GM18907 (cell line): ENCODE results near the gene RNF31.
"Not testable (repeated sequence)": the region's sequence is repeated elsewhere in the genome, so short reads cannot be mapped to it uniquely, and the experiment has no call there.

ENCODE experiments used
- ATAC-seq: cut with Tn5 transposase; IDR thresholded peaks from one replicate; pipeline ENCODE4 v1.9.1; 2021; ENCODE audit warnings: mild to moderate bottlenecking, moderate library complexity; ENCODE audit not compliant: unreplicated experiment

The RNF31 gene

DNA sequence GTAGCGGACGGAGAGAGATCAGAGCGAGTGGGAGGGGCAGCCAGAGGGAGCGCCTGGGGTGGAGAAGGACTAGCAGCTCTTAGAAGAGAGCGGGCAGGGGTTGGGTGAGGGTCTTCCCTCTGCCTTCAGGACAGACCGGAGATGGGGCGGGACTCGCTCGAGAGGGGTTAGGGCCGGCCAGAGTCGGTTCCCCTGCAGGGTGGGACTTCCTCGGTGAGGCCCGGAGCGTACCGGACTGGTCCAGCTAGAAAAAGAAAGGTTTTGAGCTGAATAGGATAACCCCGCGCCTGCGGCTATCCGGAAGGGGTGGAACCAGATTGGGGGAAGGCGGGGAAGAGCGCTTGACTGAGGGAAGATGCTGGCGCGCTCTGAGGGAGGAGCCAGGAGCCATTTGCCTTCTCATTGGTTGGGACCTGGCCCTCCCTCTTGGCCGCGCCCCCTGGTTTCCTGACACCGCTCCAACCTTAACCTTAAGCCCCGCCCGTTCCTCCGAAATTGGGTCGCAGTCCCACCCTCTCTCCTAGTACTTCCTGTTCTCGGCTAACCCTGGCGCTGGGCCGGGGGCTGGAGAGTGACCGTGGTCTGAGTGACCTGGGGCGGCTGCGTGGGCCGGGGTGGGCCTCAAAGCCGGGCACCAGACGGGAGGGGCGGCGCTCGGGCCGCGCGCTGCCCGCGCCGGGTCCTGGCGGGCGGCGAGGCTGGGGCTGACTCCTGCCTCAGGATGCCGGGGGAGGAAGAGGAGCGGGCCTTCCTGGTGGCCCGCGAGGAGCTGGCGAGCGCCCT lies at the start of gene RNF31:
TSS of gene RNF31 (plus strand) at position 521 of the 783 bp plus-strand sequence. CDS start at position 722, 201 bp downstream.
- peak; percentile 82 for ATAC-seq

DNA sequence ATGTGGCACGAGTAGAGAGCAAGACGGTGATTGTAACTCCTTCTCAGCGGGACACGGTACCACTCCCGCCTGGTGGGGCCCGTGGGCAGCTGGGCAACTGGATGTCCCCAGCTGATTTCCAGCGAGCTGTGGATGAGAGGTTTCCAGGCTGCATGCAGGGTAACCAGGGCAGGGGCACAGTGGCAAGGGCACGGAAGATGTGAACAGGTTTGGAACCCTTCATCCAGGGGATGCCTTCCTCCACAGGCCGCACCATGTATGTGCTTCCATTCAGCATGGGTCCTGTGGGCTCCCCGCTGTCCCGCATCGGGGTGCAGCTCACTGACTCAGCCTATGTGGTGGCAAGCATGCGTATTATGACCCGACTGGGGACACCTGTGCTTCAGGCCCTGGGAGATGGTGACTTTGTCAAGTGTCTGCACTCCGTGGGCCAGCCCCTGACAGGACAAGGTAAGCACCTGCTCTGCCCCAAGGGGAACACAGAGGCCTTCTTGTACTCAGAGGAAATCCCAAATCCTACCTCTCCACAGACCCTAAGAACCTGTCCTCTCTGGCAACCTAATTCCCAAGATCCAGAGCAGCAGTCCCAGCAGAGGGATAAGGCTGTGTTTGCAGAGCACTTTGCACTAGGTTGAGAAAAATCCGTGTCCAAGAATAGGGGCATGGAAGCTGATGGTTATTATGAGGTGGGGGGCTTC lies 48.9 kb upstream of the RNF31 start:
- ATAC-seq, result no peak

DNA sequence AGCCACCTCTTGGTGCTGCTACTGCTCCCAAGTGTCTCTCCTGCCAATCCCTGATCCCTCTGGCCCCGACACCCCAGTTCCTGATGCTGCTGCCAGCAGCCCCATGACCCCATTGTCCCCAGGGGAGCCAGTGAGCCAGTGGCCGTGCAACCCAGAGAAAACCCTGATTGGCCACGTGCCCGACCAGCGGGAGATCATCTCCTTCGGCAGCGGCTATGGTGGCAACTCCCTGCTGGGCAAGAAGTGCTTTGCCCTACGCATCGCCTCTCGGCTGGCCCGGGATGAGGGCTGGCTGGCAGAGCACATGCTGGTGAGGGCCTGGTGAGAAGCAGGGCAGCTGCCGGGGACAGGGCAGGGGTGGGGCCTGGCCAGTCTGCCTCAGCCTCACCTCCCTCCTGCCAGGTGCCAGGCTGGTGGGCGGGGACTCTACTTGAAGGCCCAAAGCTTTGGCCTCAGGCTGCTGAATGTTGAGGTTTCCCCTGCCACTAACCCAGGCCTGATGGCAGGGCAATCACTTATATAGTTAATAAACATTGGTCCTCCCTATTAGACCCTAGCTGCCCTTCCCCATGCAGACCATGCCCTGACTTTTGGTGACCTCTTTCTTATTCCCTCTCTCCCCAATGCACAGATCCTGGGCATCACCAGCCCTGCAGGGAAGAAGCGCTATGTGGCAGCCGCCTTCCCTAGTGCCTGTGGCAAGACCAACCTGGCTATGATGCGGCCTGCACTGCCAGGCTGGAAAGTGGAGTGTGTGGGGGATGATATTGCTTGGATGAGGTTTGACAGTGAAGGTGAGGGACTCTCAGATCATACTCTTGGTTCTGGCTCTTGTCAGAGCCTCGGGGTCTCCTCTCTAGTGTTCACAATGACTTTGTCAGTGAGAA lies 48.1 kb upstream of the RNF31 start:
- ATAC-seq, result no peak

DNA sequence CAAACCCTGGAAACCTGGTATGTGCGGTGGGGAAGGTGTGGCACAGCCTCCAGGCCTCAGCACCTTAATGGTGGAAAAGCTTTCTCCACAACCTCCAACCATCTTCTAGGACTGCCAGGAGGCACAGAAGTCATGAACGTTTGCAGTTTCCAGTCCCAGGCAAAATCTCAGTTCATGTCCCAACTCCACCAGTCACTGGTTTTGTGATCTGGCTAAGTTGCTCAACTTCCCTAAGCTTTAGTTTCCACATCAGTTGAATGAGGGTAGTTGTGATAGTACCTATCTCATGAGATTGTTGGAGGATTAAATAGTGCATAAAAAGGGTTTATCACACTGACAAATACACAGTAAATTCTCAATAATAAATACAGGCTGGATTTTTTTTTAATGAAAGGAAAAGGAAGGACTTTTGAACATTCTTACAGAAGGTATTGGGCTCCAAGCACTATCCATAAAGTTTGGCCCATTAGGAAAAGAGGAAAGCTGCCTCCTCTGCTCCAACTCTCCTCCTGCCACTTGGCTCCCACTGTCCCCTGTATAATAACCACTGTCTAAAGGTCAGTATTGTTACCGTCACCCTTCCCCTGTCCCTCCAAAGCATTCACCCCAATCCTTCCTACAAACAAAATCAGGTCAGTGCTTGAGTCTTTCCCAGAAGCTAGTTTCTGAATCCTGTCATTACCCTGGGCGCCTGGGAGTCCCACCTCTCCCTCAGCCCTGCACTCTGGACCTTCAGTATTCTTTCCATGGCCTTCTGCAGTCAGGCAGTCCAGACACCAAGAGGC lies 46.9 kb upstream of the RNF31 start:
- ATAC-seq, result no peak

DNA sequence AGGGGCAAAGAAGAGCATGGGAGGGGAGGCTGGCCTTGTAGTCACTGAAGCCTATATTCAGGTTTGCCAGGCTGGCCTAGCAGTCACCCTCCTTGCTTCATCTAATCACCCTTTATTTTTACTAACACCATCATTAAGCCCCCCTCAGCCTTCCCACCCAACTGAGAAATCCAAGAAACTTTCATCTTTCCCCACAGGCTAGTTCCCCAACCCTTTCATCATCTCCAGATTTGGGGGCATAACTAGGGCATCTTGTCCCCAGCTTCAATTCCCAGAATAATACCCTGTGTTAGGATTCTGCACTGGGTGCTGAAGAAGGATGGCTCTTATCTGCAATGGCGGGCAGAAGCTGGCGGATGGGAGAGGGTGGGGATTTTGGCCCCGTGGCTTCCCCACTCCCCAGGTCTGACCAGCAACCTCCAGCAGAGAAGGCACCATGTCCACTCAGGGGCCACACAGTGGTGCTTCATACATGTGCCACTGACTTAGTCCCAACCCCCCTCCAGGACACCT lies 46.3 kb upstream of the RNF31 start:
- ATAC-seq, result no peak

DNA sequence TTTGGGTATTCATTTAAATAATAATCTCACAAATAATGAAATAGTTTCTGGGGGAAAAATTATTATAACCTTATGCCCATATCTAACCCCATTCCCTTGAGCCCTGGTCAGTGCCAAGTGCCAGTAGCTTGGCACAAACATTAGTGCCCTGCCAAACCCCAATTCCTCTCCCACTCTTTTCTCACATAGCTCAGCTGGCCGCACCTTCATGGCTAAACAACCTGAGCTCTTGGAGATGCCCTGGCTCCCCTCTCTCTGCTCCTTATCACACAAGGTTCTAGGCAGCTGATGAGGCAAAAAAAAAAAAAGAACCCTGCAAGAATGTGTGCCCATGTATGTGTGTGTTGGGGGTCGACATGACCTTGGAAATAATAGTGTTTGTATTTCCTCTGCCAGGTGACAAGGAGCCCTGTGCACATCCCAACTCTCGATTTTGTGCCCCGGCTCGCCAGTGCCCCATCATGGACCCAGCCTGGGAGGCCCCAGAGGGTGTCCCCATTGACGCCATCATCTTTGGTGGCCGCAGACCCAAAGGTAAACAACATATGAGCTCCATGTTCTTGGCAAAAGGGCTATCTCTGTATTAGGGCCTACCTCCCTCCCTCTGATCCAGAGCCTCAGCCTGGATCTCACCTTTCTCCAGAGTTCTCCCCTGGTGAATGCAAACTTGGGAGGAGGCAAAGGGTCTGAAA lies 44.8 kb upstream of the RNF31 start:
- no peak for ATAC-seq

DNA sequence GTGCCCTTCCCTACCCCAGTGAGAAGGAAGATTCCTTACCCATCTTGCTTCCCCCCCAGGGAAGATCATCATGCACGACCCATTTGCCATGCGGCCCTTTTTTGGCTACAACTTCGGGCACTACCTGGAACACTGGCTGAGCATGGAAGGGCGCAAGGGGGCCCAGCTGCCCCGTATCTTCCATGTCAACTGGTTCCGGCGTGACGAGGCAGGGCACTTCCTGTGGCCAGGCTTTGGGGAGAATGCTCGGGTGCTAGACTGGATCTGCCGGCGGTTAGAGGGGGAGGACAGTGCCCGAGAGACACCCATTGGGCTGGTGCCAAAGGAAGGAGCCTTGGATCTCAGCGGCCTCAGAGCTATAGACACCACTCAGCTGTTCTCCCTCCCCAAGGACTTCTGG lies 43.8 kb upstream of the RNF31 start:
- ATAC-seq, result no peak

DNA sequence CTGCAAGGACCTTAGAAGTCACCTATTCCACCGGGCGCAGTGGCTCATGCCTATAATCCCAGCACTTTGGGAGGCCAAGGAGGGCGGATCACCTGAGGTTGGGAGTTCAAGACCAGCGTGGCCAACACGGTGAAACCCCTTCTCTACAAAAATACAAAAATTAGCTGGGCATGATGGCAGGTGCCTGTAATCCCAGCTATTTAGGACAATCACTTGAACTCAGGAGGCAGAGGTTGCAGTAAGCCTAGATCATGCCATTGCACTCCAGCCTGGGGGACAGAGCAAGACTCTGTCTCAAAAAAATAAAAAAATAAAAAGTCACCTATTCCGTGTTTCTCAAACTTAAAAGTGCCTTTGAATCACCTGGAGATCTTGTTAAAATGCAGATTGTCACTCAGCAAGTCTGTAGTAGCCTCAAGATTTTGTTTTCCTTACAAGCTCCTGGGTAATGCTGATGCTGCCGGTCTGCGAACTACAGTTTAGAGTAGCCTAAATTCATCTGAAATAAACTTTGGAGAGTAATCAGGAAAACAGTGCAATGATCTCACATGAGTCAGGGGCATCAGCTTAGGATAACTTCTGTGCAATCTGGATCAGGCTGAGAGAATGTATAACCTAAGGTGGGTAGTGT lies 41.6 kb upstream of the RNF31 start:
- not testable (repeated sequence) for ATAC-seq

DNA sequence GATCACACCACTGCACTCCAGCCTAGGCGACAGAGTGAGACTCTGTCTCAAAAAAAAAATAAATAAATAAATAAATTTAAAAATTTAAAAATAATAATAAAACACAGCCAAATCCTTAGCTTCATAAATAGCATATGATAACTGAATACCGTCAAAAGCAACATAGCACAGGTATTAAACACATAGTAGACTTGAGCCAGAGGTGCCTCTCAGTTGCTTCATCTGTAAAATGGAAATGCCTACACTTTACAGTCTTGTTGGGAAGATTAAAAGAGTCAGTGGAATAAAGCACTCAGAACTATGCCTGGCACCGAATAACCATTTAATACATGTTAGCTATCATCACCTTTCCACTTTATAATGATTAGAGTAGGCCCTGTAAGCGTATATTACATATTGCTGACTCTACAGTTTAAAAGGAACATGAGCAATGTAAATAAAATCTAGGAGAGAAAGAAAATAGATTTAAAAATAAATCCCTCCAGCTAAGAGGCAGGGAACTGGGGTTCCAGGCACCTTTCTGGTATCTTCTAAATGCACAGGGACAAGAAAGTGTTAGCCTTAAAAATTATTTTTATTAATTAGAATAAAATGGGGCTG lies 40.5 kb upstream of the RNF31 start:
- no peak for ATAC-seq

DNA sequence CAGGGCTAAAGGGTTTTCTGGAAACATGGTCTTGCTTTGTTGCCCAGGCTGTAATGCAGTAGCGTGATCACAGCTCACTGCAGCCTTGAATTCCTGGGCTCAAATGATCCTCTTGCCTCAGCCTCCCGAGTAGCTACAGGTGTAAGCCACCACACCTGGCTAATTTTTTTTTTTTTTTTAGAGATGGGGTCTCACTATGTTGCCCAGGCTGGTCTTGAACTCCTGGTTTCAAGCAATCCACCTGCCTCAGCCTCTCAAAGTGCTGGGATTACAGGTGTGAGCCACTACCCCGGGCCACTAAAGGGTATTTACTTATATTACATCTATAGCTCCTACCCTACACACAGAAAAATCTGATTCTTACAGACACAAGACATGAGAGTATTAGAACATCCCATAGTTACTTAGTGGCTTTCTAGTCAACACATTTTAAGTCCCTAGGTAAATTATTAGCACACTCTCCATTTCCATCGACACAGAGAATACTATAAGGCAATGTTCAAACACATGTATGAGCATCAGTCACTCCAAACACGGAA lies 38.9 kb upstream of the RNF31 start:
- ATAC-seq, result peak; percentile 44

DNA sequence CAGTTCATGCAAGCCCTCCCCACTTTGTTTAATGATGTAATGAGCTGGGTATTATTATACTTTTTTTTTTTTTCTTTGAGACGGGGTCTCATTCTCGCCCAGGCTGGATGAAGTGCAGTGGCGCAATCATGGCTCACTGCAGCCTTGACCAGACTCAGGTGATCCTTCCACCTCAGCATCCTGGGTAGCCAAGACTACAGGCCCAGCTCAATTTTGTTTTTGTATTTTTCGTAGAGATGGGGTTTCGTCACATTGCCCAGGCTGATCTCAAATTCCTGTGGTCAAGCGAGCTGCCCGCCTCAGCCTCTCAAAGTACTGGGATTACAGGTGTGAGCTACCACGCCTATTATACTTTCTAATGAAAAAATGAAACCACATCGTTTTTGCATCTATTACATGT lies 37.2 kb upstream of the RNF31 start:
- ATAC-seq, result no peak

DNA sequence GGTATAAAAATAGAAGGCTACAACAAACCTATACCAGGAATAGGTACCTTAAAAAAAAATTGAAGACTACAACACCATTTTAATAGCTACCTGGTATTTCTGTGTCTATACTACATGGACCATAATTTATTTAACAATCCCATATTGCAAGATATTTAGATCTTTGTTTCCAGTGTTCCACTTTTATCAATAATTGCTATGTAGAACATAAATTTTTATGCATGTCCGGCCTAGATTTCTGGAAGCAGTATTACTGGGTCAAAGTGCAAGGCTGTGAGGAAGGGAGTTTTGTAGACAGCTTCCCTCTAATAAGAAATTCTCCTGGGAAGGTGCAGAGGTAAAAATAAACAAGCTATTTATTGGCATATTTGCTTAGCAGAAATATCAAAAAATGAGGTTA lies 36.8 kb upstream of the RNF31 start:
- no peak for ATAC-seq

DNA sequence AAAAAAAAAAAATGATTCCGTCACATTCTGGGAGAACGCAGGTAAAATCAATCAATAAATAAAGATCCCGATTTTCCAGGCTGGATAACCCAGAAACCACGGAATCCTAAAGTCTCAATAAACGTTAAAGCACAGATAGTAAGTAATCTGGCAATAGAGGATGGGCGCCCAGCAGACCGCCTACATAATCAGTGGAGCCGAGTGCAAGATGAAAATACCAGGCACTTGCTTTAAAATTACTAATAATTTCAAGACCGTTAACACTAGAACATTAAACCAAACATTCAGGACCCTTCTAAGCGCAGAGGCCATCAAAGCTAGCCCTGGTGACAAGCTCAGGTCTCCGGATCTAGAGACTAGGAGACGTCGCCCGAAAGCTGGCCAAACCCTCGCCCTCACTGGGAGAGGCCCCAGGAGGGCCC lies 33.9 kb upstream of the RNF31 start:
- ATAC-seq, result peak; percentile 1

DNA sequence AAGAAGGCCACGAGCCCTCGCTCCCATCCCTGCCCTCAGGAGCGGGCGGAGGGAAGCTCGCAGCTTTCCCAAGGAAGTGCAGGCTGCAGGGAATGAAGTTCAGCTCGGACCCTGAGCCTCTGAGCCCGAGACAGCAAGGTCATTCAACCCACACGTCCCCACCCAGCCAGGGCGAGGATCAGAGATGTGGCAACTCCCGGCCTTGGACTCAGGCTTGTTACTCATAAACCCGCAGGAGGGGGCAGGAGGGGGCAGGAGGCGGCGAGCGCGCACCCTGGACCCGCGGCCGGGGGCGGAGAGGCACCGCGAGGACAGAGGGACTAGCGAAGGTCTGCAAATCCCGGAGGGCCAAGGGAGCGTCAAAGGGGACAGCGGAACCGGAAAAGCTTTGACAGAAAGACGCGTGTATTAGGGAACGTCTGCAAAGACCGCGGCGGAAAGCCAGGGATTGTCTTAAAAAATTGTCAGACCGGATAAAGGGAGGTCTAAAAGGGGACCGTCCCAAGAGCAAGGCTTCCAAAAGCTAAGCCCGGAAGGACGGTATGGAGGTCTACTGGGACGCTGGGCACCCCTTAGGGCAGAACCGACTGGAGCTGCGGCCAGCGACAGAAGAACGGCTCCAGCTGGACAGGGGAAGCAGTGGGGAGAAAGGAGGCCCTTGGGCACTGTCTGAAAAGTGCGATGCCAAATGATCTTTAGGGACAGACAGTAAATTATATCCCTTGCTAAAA lies 33.3 kb upstream of the RNF31 start:
- ATAC-seq, result peak; percentile 42

DNA sequence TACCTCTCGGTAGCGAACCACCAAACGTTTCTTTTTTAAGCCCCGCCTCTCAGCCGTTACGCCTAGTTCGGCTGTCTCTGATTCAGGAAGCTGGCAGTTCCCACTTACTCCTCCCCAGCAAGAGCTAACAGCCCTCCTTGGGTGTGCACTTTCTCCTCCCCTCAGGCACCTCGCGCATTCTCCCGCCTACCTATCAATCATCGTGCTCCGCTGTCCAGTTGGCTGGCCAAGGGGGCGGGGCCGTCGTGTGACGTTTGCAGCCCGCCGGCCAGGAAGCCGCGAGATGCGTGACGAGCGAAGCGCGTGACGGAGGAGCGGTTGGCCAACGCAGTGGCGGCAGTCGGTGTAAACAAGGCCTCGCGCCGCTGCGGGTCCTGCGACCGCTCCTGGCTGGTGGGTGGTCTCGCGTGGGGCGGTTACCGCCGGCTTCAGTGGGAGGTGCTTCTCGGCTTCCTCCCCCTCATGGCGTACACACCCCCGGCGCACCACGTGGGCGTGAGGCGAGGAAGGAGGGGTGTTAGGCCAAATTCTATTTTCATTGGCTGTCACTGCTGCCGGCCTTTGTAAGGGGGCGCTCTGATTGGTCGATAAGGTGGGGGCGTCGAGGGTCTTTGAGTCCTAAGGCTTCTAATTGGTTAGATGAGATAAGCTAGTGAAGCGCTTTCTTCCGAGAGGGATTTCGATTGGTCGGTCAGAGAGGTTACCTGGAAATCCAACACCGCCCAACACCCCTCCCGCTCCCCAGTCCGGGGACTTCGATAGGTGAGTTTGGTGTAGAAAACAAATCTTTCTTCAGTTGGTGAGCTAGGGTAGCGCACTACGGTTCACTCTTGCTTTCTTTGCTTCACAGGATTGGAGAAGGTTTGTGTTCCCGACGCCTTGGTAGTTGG lies 32.5 kb upstream of the RNF31 start, which contains the start of the genes DCAF11 and NRL:
TSS of gene DCAF11 (plus strand) at position 246 of the 890 bp plus-strand sequence. CDS start 818 bp downstream, outside the sequence.
TSS of gene NRL (minus strand) at position 418 of the 890 bp plus-strand sequence. CDS start 32,101 bp downstream, outside the sequence.
- ATAC-seq, result peak; percentile 90

DNA sequence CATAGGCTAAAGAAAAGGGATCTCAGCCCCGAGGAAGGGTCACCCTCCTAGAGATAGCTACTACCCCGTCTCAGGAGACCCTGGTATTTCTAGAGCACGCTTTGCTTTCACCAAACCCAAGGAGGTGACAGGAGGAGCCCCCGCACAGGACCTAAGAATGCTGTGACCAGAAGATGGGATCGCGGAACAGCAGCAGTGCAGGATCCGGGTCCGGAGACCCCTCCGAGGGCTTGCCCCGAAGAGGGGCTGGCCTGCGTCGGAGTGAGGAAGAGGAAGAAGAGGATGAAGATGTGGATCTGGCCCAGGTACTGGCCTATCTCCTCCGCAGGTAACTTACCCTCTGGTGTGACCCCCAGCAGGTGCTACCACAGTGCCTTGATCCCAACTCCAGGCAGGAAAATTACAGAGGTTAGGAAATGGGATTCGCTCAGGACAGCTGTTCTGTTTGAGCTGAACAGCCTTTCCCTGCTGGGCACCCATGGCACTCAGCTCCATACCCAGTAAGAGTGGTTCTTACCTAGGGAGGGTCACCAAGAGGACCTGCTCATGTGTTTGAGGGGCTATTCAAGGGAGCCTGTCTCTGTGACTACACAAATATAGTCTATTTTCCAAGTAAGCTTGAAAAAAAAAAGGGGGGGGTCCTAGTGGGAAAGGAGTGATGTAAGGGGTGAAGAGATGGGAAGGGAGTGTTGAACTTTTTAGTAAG lies 31.7 kb upstream of the RNF31 start:
- no peak for ATAC-seq
